NB4 (cell line): Measurements from ENCODE around the gene MINDY4.

Source experiments
- DNase-seq: peaks from one replicate; pipeline ENCODE4 v3.0.0; 2010; ENCODE audit warnings: low read depth
- H3K4me3 ChIP-seq: one replicate; pipeline ENCODE4 v1.5.1; 2011; ENCODE audit warnings: mild to moderate bottlenecking, low read depth, low read length, moderate library complexity
- CTCF ChIP-seq: IDR thresholded peaks from one replicate; pipeline ENCODE4 v1.5.1; 2012; ENCODE audit warnings: low read depth, low read length
- MAX ChIP-seq: IDR thresholded peaks from 2 replicates; pipeline ENCODE4 v1.6.1; 2011; ENCODE audit warnings: low read depth, low read length
- MYC ChIP-seq: IDR thresholded peaks from 2 replicates; pipeline ENCODE4 v1.6.1; 2011; ENCODE audit warnings: low read depth, low read length
- POLR2A ChIP-seq: IDR thresholded peaks from 2 replicates; pipeline ENCODE4 v1.6.1; 2011; ENCODE audit warnings: mild to moderate bottlenecking; ENCODE audit not compliant: insufficient read length; ENCODE audit errors: extremely low read depth

The MINDY4 gene

GRCh38 chr7:30898411-30898810 is 127.2 kb downstream of the MINDY4 start:
- no peak overlapping the region for H3K4me3 ChIP-seq
- DNase-seq, result no peak
- TF ChIP-seq POLR2A, result no peak

- H3K4me3 ChIP-seq, result no peak overlapping the region
- DNase-seq, result no peak
- no peak for TF ChIP-seq MAX
- no peak for TF ChIP-seq MYC
- no peak for TF ChIP-seq POLR2A
- no peak for TF ChIP-seq CTCF
Observed at GRCh38 chr7:30899066-30899465, 127.8 kb downstream of the MINDY4 start.

DNA sequence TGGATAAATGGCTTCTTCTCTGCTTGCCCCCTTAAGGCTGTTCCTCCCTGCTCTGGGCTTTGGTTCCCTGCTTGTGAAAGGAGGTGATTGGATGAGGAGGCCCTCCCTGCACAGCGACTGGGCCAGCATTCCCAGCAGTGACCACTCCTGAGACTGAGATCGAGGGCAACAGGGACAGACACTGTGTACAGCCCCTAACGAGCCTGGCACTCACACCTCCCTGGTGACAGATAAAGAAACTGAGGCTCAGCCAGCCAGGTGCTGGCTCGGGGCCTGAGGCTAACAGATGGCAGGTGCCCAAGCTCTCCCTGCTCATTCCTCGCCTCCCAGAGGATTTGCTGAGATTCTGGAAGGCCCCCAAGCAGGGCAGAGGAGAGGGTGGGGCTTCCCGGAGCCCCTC is 128.4 kb downstream of the MINDY4 start:
- no peak overlapping the region for H3K4me3 ChIP-seq
- TF ChIP-seq POLR2A, result no peak
- TF ChIP-seq CTCF, result no peak
- no peak for TF ChIP-seq MYC
- no peak for TF ChIP-seq MAX
- no peak for DNase-seq

DNA sequence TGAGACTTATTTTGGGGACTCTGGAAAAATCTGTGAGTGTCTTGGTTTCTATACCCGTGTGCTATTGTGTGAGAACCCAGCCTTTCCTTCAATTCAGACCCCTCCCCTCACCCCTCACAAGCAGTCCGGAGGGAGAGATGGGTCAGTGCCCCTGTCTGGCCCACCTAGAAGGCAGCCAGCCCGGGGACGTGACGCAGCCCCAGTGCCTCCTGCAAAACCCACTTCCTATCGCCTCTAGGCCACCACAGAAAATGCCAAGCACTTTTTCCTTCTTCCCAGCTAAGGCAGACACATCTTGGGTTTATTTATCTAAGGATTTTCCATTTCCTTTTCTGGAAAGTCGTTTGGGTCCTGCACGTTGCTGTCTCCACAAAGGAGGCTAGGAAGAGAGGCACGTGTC is 128.8 kb downstream of the MINDY4 start:
- TF ChIP-seq CTCF, result no peak
- TF ChIP-seq MYC, result no peak
- no peak for TF ChIP-seq POLR2A
- TF ChIP-seq MAX, result no peak
- no peak for DNase-seq

GRCh38 chr7:30900803-30901362 is 129.7 kb downstream of the MINDY4 start:
- no peak for DNase-seq
- TF ChIP-seq CTCF, result no peak
- TF ChIP-seq MYC, result no peak
- TF ChIP-seq POLR2A, result no peak
- no peak for TF ChIP-seq MAX
- no peak overlapping the region for H3K4me3 ChIP-seq

More for the DNA sequence above, 128.8 kb downstream of the MINDY4 start:
- H3K4me3 ChIP-seq, result no peak overlapping the region

GRCh38 chr7:30901856-30902255 is 130.6 kb downstream of the MINDY4 start:
- TF ChIP-seq MYC, result no peak
- TF ChIP-seq CTCF, result no peak
- TF ChIP-seq POLR2A, result no peak
- TF ChIP-seq MAX, result no peak

More at GRCh38 chr7:30901856-30902255, 130.6 kb downstream of the MINDY4 start:
- no peak overlapping the region for H3K4me3 ChIP-seq
- no peak for DNase-seq
